GM21737 (cell line): ENCODE measurements around the gene AMMECR1L.
"Not testable (repeated sequence)": the region's sequence is repeated elsewhere in the genome, so short reads cannot be mapped to it uniquely, and the experiment has no call there.

ENCODE experiments used
- ATAC-seq: cut with Tn5 transposase; IDR thresholded peaks from one replicate; pipeline ENCODE4 v1.9.1; 2021; ENCODE audit warnings: mild to moderate bottlenecking, moderate library complexity; ENCODE audit not compliant: unreplicated experiment

Gene AMMECR1L

GRCh38 chr2:127841466-127842178 lies 44.1 kb downstream of the AMMECR1L start:
- ATAC-seq, result no peak

- ATAC-seq, result no peak
These were observed 44.9 kb downstream of the AMMECR1L start for GRCh38 chr2:127840893-127841292.

- ATAC-seq, result no peak
These were observed 50.8 kb downstream of the AMMECR1L start for GRCh38 chr2:127834951-127835350.

GRCh38 chr2:127829845-127830246 lies 55.9 kb downstream of the AMMECR1L start:
- peak; percentile 99 for ATAC-seq

GRCh38 chr2:127826708-127827107 lies 59.0 kb downstream of the AMMECR1L start:
- ATAC-seq, result not testable (repeated sequence)

- no peak for ATAC-seq
These were observed 59.7 kb downstream of the AMMECR1L start for GRCh38 chr2:127826047-127826446.

GRCh38 chr2:127820080-127820668 lies 65.6 kb downstream of the AMMECR1L start:
- no peak for ATAC-seq

- no peak for ATAC-seq
These were observed 66.8 kb downstream of the AMMECR1L start for GRCh38 chr2:127818794-127819425.

GRCh38 chr2:127818241-127818640 lies 67.5 kb downstream of the AMMECR1L start:
- no peak for ATAC-seq

GRCh38 chr2:127814677-127815076 lies 71.1 kb downstream of the AMMECR1L start:
- no peak for ATAC-seq

GRCh38 chr2:127812441-127812840 lies 73.3 kb downstream of the AMMECR1L start:
- not testable (repeated sequence) for ATAC-seq
